ENCODE data around the gene DCAF4.

The DCAF4 gene

DNA sequence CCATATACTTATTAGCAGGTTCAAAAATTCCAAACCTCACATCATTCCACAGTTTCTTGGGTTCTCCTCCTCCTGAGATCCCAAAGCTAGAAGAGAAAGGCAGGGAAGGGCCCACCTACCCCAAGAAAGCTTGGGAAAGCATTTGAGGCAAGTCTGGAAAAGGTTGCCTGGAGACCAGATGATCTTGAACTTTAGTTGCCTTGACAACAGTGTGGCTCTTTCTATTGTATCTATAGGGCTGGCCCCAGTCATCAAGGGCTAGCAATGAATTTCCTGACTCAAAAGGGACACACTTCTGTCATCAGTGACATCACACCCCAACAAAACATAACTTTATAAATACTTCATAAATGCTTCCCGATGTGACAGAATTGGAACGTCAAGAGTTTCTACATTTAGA is 60.6 kb downstream of the DCAF4 start:
- Histone ChIP-seq H3K27ac (replicated peaks) (no peak overlapping the region), H3K27me3 (ENCODE audit: insufficient read depth, poor library complexity, severe bottlenecking) (no peaks in the 10 kb centered on the region), H3K4me3 (replicated peaks; ENCODE audit: insufficient read depth, low read length) (no peak overlapping the region)
- TF ChIP-seq, protein P1, sequence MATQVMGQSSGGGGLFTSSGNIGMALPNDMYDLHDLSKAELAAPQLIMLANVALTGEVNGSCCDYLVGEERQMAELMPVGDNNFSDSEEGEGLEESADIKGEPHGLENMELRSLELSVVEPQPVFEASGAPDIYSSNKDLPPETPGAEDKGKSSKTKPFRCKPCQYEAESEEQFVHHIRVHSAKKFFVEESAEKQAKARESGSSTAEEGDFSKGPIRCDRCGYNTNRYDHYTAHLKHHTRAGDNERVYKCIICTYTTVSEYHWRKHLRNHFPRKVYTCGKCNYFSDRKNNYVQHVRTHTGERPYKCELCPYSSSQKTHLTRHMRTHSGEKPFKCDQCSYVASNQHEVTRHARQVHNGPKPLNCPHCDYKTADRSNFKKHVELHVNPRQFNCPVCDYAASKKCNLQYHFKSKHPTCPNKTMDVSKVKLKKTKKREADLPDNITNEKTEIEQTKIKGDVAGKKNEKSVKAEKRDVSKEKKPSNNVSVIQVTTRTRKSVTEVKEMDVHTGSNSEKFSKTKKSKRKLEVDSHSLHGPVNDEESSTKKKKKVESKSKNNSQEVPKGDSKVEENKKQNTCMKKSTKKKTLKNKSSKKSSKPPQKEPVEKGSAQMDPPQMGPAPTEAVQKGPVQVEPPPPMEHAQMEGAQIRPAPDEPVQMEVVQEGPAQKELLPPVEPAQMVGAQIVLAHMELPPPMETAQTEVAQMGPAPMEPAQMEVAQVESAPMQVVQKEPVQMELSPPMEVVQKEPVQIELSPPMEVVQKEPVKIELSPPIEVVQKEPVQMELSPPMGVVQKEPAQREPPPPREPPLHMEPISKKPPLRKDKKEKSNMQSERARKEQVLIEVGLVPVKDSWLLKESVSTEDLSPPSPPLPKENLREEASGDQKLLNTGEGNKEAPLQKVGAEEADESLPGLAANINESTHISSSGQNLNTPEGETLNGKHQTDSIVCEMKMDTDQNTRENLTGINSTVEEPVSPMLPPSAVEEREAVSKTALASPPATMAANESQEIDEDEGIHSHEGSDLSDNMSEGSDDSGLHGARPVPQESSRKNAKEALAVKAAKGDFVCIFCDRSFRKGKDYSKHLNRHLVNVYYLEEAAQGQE (IDR thresholded peaks at IDR 0.05; ENCODE audit: insufficient replicate concordance, low read depth): no peak
- TF ChIP-seq GABPA (IDR thresholded peaks at IDR 0.05; ENCODE audit: low read depth) (no peak), POLR2AphosphoS5 (IDR thresholded peaks at IDR 0.05; ENCODE audit: low read depth) (no peak), SPI1 (IDR thresholded peaks at IDR 0.05; ENCODE audit: borderline replicate concordance, low read depth) (no peak)
- TF ChIP-seq, protein P2, sequence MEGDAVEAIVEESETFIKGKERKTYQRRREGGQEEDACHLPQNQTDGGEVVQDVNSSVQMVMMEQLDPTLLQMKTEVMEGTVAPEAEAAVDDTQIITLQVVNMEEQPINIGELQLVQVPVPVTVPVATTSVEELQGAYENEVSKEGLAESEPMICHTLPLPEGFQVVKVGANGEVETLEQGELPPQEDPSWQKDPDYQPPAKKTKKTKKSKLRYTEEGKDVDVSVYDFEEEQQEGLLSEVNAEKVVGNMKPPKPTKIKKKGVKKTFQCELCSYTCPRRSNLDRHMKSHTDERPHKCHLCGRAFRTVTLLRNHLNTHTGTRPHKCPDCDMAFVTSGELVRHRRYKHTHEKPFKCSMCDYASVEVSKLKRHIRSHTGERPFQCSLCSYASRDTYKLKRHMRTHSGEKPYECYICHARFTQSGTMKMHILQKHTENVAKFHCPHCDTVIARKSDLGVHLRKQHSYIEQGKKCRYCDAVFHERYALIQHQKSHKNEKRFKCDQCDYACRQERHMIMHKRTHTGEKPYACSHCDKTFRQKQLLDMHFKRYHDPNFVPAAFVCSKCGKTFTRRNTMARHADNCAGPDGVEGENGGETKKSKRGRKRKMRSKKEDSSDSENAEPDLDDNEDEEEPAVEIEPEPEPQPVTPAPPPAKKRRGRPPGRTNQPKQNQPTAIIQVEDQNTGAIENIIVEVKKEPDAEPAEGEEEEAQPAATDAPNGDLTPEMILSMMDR (IDR thresholded peaks at IDR 0.05; ENCODE audit: insufficient read depth, low read length): no peak
- no peak for DNase-seq (ENCODE audit: low read depth in 1 of 2, low spot score in 1 of 2)

DNA sequence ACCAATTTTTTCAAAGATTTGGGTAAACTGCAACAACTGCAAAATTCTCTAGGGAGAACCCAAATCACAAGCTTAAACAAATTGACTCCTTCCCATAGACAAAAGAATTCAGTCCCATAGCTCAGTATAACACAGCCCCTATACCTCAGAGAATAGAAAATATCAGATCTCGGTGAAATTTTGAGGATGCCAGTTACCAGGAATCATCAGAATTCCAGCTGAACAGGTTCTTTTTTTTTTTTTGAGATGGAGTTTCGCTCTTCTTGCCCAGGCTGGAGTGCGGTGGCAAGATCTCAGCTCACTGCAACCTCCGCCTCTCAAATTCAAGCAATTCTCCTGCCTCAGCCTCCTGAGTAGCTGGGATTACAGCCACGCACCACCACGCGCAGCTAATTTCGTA is 63.9 kb downstream of the DCAF4 start:
- Histone ChIP-seq H3K4me3 (replicated peaks; ENCODE audit: insufficient read depth, low read length) (no peak overlapping the region), H3K27ac (replicated peaks) (no peak overlapping the region), H3K27me3 (ENCODE audit: insufficient read depth, poor library complexity, severe bottlenecking) (no peaks in the 10 kb centered on the region)
- TF ChIP-seq GABPA (IDR thresholded peaks at IDR 0.05; ENCODE audit: low read depth) (no peak), POLR2AphosphoS5 (IDR thresholded peaks at IDR 0.05; ENCODE audit: low read depth) (no peak), SPI1 (IDR thresholded peaks at IDR 0.05; ENCODE audit: borderline replicate concordance, low read depth) (no peak)
- TF ChIP-seq, protein P2 (IDR thresholded peaks at IDR 0.05; ENCODE audit: insufficient read depth, low read length): no peak
- TF ChIP-seq, protein P1 (IDR thresholded peaks at IDR 0.05; ENCODE audit: insufficient replicate concordance, low read depth): no peak
- DNase-seq (ENCODE audit: low read depth in 1 of 2, low spot score in 1 of 2): no peak

DNA sequence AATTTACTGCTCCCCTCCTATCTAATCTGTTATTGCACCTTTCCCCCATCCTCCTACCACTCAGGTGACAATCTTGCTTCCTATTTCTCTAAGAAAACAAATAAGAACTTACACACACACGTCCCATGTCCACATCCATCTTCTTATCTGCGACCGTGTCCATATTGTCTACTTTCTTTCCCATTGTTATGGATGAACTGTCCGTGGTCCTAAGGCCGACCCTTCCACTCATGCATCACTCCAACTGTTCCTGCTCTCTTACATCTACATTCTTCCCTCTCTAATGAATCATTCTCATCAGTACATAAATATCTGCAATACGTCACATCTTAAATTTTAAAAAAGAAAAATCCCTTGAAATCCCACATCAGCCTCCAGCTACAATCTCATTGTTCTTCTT is 70.7 kb downstream of the DCAF4 start:
- Histone ChIP-seq H3K4me3 (replicated peaks; ENCODE audit: insufficient read depth, low read length) (no peak overlapping the region), H3K27me3 (ENCODE audit: insufficient read depth, poor library complexity, severe bottlenecking) (no peaks in the 10 kb centered on the region), H3K27ac (replicated peaks) (no peak overlapping the region)
- no peak for DNase-seq (ENCODE audit: low read depth in 1 of 2, low spot score in 1 of 2)
- TF ChIP-seq, protein P1 (IDR thresholded peaks at IDR 0.05; ENCODE audit: insufficient replicate concordance, low read depth): peak; percentile 63
- no peak for TF ChIP-seq SPI1 (IDR thresholded peaks at IDR 0.05; ENCODE audit: borderline replicate concordance, low read depth)

All from HL-60 (cell line).